Dedifferentiated amniotic fluid mesenchymal stem cell (primary cell): ENCODE results near the gene C1orf174.
"Not testable (repeated sequence)": the region's sequence is repeated elsewhere in the genome, so short reads cannot be mapped to it uniquely, and the experiment has no call there.

ENCODE experiments used
- DNase-seq: peaks from one replicate; pipeline ENCODE4 v3.0.0-alpha.2; 2016; ENCODE audit errors: extremely low spot score

Gene C1orf174

DNA sequence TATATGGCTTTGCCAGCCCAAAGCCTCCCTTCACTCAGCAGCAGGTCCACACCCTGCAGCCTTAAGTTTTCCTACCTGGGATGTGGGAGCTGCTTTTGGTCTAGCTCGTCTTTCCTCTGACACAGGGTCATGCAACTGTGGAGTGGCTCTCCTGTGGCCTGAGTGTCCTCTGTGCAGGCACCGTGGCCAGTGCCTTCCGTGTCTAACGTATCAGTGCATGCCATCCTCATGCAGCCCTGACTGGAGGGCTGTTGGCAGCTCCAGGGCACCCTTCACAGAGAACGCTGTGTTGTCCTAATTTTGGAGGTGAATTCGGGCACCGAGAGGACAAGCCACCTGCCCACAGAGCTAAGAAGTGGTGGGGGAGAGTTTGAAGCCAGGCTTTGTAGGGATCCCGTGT is 25.7 kb upstream of the C1orf174 start:
- no peak for DNase-seq

- DNase-seq: no peak
These were observed 25.2 kb upstream of the C1orf174 start for GRCh38 chr1:3925256-3925655.

- DNase-seq: no peak
These were observed 24.8 kb upstream of the C1orf174 start for GRCh38 chr1:3924825-3925220.

DNA sequence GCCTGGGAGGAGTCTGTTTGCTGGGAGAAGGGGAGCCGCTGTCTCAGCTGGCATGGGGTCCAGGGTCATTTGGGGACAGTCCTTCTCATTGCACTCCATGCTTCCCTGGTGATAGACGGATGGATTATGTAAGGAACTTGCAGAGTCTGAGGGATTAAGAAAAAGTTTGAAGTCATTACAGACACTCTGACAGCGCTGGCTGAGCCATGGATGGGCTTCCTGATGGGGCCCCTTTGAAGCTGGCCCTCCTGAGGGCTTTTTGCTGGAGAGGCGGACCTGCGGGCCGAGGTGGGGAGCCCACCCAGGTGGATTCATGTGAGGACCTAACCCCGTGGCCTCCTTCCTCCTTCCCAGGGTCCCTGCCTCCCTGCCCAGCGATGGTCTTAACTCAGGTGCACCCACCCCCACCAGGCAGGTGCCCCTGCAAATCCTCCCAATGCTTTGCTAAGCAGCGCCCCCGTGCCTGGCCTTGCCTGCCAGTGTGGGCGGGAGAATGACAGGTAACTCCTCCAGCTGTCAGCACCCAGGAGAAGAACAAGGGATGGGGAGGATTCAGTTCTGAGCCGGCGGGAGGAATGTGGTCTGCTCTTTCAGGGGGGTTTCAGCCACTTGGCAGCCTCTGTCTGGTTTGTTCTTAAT is 24.2 kb upstream of the C1orf174 start:
- DNase-seq: no peak

GRCh38 chr1:3923378-3924185 is 23.5 kb upstream of the C1orf174 start:
- DNase-seq: no peak

GRCh38 chr1:3922851-3923250 is 22.8 kb upstream of the C1orf174 start:
- no peak for DNase-seq

DNA sequence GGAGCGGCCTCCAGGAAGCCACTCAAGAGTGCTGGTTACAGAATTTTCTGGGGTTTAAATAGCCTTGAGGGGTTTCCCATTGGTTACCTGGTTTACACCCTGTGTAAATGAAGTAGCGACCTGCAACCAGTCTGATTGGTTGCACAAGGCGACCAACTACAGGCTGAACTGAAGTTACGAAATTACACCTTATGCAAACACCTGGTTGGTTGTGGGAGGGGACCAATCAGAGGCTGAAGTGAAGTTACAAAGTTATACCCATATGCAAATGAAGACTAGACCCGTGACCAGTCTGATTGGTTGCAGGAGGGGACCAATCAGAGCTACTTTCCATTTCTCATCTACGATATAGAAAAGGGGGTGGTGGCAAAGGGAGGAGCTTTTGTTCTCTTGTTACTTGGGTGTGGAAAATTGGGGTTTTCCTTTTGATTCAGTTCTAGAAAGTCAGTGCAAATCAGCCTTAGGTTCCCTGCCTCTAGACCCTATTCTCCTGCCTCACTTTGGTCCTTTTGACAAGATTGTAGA is 22.2 kb upstream of the C1orf174 start:
- no peak for DNase-seq

DNA sequence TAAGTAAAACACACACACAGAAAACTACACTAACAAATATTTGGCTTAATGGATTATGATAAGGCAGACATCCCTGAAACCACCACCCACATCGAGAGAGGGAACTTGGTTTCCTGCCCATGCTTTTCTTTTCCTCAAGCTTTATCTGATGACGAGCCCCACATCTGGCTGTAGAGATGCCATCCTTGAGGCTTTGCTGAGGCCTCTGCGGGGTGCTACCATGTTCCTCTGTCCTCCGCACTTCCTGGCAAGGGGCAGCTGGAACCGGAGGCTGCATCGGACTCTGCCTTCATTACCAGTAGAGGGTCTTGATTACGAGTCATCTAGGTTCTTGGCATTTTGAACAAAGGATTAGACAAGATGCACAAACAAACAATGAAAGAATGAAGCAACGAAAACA is 21.7 kb upstream of the C1orf174 start:
- DNase-seq: no peak

DNA sequence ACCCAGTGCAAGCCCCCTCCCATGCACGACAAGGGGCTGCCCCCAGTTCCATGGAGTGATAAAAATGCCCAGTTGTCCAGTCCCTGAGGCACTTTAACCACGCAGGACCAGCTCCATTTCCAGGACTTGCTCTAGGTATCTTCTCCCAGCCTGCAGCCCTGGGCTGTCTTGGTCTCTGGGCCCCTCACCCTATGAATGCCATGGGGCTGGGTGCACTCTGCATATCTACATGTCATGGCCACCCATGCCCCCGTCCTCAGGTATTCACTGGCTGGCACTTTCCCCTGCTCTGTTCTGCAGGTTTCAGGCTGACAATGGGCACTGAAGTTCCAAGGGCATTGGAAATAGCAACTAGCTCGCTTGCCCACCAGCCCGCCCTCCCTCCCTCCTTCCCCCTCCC is 19.6 kb upstream of the C1orf174 start:
- no peak for DNase-seq

DNA sequence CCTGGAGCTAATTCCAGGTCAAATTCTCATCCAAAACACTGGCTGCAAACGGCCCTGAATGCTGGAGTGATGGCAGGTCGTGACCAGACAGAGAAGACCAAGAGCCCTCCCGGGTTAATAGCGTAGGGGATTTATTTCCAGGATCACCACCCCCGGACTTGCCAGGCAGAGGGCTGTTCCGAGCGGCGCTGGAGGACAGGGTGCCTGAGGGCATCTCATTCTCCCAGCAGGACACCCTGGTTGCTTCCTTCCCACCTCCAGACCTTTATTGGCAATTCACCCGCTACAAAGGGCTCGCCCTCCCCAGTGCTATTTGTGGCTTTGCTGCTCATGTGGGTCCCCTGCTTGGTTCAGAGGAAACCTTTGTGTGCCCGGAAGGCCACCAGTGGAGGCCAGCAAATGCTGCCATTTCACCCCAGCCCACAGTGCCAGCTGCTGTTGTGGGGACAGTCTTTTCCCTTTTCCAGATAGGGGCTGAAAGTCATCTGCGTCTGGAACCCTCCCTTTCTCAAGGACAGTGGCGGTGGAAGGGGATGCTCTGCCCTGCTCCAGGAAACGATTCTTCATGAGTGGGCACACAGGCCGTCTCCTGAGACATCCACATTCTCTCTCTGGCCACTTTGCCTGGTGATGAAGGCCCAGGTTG is 19.0 kb upstream of the C1orf174 start:
- no peak for DNase-seq

DNA sequence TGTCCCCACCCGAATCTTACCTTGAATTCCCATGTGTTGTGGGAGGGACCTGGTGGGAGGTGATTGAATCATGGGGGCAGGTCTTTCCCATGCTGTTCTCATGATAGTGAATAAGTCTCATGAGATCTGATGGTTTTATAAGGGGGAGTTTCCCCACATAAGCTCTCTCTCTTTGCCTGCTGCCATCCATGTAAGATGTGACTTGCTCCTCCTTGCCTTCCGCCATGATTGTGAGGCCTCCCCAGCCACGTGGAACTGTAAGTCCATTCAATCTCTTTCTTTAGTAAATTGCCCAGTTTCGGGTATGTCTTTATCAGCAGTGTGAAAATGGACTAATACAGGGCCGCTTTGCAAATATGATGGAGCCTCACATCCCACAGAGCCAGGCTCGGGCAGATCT is 18.3 kb upstream of the C1orf174 start:
- not testable (repeated sequence) for DNase-seq

DNA sequence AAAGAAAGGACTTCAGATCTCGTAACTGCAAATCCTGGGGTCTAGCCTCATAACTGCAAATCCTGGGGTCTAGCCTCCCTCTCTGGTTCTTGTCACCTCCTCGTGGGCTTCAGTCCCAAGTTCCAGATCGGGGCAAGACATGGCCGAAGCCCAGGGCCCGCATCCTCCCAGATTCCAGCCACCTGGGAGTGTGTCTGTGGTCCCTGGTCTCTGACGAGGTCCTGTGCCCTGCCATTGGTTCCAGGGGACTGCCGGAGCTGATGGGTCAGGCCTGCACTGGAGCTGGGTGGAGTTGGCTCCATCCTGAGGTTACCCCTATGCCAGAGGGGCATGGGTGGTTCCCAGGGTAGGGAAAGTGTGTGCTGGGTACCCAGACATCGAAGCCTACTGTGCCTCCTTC is 17.7 kb upstream of the C1orf174 start:
- DNase-seq: no peak

DNA sequence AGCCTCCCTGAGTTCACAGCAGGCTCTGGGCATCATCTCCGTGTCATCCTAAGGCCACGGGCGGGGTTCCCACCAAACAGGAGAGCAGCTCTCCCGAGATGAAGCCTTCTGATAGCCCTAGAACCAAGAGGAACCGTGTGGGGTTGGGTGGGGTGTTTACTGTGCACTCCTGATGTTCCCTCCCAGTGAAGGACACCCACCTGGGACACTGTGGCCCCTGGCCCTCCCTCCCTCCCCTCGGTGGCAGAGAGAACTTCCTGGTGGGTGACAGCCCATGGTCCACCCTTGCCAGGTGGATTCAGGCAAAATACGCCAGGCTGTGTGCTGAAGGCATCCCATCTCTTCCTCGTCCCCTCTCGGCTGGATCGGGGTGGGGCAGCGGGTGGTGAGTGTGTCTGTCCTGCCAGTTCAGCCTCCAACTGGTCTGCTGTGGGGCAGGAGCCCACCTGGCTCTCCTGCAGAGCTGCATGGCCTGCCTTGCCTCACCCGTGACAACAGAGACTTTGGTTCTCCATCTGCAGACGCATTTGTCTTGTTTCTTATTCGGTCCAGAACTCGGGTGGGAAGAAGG is 15.6 kb upstream of the C1orf174 start:
- no peak for DNase-seq

DNA sequence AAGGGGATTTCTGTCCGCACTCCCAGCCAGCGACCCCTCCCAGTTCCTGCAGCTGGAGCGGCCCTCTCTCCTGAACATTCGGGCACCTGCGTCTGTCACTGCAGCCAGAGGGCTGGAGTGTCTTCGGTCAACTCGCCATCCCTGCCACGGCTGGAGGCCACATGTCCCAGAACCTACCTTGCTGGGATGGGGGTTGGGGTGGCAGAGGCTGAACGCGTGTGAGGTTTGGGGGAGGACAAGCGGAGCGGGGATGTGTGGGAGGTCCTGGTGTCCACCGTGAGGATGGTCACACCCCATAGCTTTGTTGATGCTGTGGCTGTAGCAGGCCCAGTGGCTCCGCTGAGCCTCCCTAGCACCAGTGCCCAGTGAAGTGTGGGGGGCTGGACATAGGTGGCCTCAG is 14.8 kb upstream of the C1orf174 start:
- DNase-seq: no peak

DNA sequence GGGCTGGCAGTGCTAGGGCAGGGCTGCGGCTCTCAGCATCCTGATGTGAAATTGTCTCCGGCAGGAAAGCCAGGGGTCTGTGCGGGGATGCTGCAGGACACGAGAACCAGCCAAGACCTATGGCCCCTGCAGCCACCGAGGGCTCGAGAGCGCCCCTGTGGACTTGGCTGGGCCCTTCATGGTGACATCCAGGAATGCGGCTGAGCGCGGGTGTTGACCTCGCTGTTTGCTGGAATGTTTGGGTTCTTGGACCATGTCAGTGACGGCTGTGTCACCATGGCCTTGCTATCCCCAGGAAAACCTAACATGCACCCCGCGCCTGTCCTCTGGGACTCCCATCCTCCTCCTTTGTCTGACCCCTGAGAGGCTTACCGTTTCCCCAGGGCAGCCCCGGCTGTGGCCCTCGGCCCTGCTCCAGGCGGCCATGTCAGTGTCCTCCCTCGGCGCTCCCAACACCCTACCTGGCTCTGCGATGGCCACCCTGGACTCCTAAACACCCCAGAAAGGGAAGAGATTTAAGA is 14.3 kb upstream of the C1orf174 start:
- DNase-seq: no peak

- no peak for DNase-seq
These were observed 13.0 kb upstream of the C1orf174 start for GRCh38 chr1:3912809-3913685.

DNA sequence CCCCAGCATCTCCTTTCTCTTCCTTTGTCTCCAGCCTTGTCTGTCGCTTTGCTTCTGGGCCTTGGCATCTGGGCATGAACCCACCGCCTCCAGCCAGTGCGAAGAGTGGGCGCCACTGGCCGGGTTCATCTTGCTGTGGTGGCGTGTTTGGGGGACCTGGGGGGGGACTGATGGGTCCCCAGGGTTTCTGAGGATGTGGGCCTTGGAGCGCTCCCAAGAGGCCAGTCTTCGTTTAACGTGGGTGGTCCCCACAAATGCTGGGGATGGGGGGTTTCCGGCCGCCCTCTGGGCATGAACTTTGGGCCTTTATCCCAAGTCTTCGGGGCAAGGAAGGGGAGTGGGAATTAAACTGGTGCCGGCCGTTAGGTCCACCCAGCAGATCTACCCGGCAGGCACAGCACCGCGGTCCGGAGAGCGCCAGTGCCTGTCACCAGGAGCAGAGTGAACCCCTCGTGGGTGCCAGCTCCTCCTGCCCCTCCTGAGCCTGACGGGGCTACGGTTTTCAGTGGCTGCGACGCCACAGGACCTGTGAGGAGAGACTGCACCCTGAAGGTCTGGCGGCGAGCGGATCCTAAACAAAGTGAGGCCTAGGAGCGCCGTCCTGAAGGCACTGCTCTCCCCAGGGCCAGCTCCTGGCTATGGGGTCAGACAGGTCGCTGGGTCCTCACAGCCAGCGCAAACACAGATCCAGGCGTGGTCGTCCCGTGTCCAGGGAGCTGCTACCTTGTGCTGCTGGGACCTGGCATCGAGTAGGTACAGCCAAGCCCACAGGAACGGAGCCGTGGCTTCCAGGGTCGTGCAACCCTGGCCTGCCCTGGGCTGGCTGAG is 12.1 kb upstream of the C1orf174 start:
- DNase-seq: no peak

DNA sequence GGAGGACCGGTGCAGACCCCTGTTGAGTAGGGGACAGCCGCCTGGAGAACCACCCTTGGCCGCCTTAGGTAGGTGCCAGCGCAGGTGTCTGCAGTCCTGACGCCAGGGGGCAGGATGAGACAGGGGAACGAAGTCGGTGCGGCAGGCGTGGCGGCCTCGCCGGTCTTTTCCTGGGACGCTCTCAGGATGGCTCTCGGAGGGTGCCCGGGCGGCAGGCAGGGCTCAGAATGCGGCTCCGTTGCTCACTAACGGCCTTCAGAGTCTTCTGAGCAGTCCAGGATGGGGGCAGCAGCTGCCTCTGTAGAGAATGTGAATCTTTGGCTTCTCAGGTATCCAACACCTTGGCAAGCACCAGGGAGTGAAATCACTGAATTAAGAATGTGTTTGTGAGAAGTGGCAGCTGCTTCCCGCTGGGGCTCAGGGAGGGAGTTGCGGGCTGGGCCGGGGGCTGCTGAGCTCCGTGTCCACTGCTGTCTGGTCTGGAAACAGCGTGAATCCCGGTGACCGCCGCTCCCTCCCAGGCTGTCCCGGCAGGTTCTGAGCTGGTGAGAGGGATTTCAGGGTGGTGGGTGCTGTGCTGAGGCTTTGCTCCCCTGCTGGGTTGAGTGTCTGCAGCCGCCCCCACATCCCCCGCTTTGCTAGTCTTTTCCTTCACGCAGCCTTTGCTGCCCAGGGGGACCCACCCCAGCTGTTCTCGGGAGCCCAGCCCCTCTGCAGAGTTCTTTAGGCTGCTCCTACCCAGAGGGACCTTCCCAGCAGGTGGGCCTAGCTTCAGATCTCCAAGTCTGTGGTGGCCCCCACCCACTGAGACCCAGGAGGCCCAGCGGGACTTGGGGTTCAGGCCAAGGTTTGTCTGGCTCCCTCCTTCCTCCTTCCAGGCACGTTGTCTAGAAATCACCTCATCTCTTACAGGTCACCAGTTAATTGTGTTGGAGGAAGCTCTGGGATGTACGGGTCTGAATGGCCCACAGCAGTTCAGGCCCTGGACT is 11.1 kb upstream of the C1orf174 start:
- no peak for DNase-seq
